Hippocampal formation (tissue), 2 donors: Measurements from ENCODE around the gene CMKLR1.

Experiments
- DNase-seq, 2 donors: peaks; one replicate each; lab custom pipeline; 2025; lab: John Stamatoyannopoulos, UW

CMKLR1 gene

GRCh38 chr12:108299980-108300696 lies 39.0 kb downstream of the CMKLR1 start:
- no peak for DNase-seq

GRCh38 chr12:108299516-108299915 lies 39.6 kb downstream of the CMKLR1 start:
- DNase-seq, result no peak

GRCh38 chr12:108298761-108299275 lies 40.3 kb downstream of the CMKLR1 start:
- DNase-seq, result no peak

- no peak for DNase-seq
Observed at GRCh38 chr12:108297895-108298760, 41.0 kb downstream of the CMKLR1 start.

GRCh38 chr12:108297424-108297823 lies 41.7 kb downstream of the CMKLR1 start:
- no peak for DNase-seq

GRCh38 chr12:108296945-108297344 lies 42.2 kb downstream of the CMKLR1 start:
- DNase-seq, result no peak

- no peak for DNase-seq
Observed at GRCh38 chr12:108295641-108296040, 43.5 kb downstream of the CMKLR1 start.

GRCh38 chr12:108289350-108290161 lies 49.6 kb downstream of the CMKLR1 start:
- DNase-seq, result peak; percentile 26 to 65

GRCh38 chr12:108287227-108287626 lies 51.9 kb downstream of the CMKLR1 start:
- DNase-seq, result no peak

GRCh38 chr12:108285016-108285415 lies 54.1 kb downstream of the CMKLR1 start:
- DNase-seq, result no peak

- no peak for DNase-seq
Observed at GRCh38 chr12:108284163-108284562, 54.9 kb downstream of the CMKLR1 start.

GRCh38 chr12:108282676-108283075 lies 56.4 kb downstream of the CMKLR1 start:
- DNase-seq, result no peak

GRCh38 chr12:108282160-108282559 lies 57.0 kb downstream of the CMKLR1 start:
- DNase-seq, result no peak

GRCh38 chr12:108277613-108278012 lies 61.5 kb downstream of the CMKLR1 start:
- no peak for DNase-seq

- DNase-seq, result no peak
Observed at GRCh38 chr12:108273217-108273616, 65.9 kb downstream of the CMKLR1 start.

- DNase-seq, result no peak
Observed at GRCh38 chr12:108271951-108272872, 66.9 kb downstream of the CMKLR1 start.

GRCh38 chr12:108270849-108271143 lies 68.3 kb downstream of the CMKLR1 start:
- no peak for DNase-seq

- no peak for DNase-seq
Observed at GRCh38 chr12:108270035-108270848, 68.9 kb downstream of the CMKLR1 start.

GRCh38 chr12:108269224-108269623 lies 69.9 kb downstream of the CMKLR1 start:
- no peak for DNase-seq

GRCh38 chr12:108268397-108268796 lies 70.7 kb downstream of the CMKLR1 start:
- no peak for DNase-seq
